ENCODE measurements around the gene HS6ST3.

DNA sequence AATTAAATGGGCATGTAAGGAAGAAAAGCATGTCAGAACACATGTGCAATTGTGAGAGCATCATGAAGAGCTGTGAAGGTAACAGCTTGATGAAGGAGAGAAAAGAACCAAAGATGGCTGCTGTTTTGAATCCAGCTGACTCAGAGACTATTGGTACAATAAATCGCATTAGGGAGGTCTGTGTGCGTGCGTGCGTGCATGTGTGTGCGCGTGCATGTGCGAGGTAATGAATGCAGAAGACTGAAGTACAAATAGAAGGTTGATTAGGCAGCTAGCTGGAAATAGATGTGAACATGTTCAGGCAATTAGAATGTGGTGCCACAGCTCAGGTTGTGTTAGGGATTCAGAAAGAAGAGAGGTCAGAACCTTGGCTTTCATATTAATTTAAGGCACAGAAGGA lies 463.9 kb downstream of the HS6ST3 start:
- TF ChIP-seq, protein P1, sequence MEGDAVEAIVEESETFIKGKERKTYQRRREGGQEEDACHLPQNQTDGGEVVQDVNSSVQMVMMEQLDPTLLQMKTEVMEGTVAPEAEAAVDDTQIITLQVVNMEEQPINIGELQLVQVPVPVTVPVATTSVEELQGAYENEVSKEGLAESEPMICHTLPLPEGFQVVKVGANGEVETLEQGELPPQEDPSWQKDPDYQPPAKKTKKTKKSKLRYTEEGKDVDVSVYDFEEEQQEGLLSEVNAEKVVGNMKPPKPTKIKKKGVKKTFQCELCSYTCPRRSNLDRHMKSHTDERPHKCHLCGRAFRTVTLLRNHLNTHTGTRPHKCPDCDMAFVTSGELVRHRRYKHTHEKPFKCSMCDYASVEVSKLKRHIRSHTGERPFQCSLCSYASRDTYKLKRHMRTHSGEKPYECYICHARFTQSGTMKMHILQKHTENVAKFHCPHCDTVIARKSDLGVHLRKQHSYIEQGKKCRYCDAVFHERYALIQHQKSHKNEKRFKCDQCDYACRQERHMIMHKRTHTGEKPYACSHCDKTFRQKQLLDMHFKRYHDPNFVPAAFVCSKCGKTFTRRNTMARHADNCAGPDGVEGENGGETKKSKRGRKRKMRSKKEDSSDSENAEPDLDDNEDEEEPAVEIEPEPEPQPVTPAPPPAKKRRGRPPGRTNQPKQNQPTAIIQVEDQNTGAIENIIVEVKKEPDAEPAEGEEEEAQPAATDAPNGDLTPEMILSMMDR (IDR thresholded peaks at IDR 0.05 in 8 of 11, conservative IDR thresholded peaks at IDR 0.05 in 3 of 11): no peak
- no peak for TF ChIP-seq POLR2AphosphoS5 (IDR thresholded peaks at IDR 0.05)

Measured in spleen (tissue), 7 donors.